ENCODE measurements around the gene MN1.

Gene MN1

GRCh38 chr22:27716074-27716473, 85.5 kb downstream of the MN1 start:
- no peak for DNase-seq (ENCODE audit: low read depth)

- DNase-seq (ENCODE audit: low read depth), result no peak
Measured at GRCh38 chr22:27715106-27715505, 86.5 kb downstream of the MN1 start.

GRCh38 chr22:27714068-27714467, 87.5 kb downstream of the MN1 start:
- DNase-seq (ENCODE audit: low read depth), result no peak

- no peak for DNase-seq (ENCODE audit: low read depth)
Measured at GRCh38 chr22:27713461-27713860, 88.1 kb downstream of the MN1 start.

GRCh38 chr22:27711756-27712155, 89.8 kb downstream of the MN1 start:
- DNase-seq (ENCODE audit: low read depth), result no peak

- DNase-seq (ENCODE audit: low read depth), result no peak
Measured at GRCh38 chr22:27711012-27711411, 90.5 kb downstream of the MN1 start.

- DNase-seq (ENCODE audit: low read depth), result no peak
Measured at GRCh38 chr22:27709919-27710675, 91.5 kb downstream of the MN1 start.

- DNase-seq (ENCODE audit: low read depth), result no peak
Measured at GRCh38 chr22:27706489-27706888, 95.1 kb downstream of the MN1 start.

- no peak for DNase-seq (ENCODE audit: low read depth)
Measured at GRCh38 chr22:27705408-27706080, 96.0 kb downstream of the MN1 start.

GRCh38 chr22:27704581-27704980, 97.0 kb downstream of the MN1 start:
- DNase-seq (ENCODE audit: low read depth), result no peak

- DNase-seq (ENCODE audit: low read depth), result no peak
Measured at GRCh38 chr22:27699383-27700019, 102.1 kb downstream of the MN1 start.

- no peak for DNase-seq (ENCODE audit: low read depth)
Measured at GRCh38 chr22:27698813-27699212, 102.7 kb downstream of the MN1 start.

Measured in iris pigment epithelial cell (primary cell).